Rectal smooth muscle tissue (tissue), 1 donor: Measurements from ENCODE around the gene CTNNB1.

Experiments used
- H3K27ac ChIP-seq: one replicate; pipeline ENCODE4 v1.7.0; 2013; ENCODE audit warnings: low read depth, low read length, inconsistent platforms
- H3K27me3 ChIP-seq: one replicate; pipeline ENCODE4 v1.7.0; 2013; ENCODE audit warnings: low read length; ENCODE audit not compliant: control insufficient read depth, insufficient read depth
- H3K36me3 ChIP-seq: one replicate; pipeline ENCODE4 v1.7.0; 2013; ENCODE audit warnings: low read length; ENCODE audit not compliant: control insufficient read depth, insufficient read depth
- H3K4me1 ChIP-seq: one replicate; pipeline ENCODE4 v1.7.0; 2013; ENCODE audit warnings: low read length; ENCODE audit not compliant: control insufficient read depth, insufficient read depth
- H3K4me3 ChIP-seq: one replicate; pipeline ENCODE4 v1.7.0; 2013; ENCODE audit warnings: low read length
- H3K9ac ChIP-seq: one replicate; pipeline ENCODE4 v1.7.0; 2013; ENCODE audit warnings: low read length

Gene CTNNB1

GRCh38 chr3:41175365-41175764 is 23.9 kb upstream of the CTNNB1 start:
- no peak overlapping the region for H3K4me3 ChIP-seq
- no peaks in the 10 kb centered on the region for H3K27me3 ChIP-seq
- no peak overlapping the region for H3K9ac ChIP-seq
- no peak overlapping the region for H3K27ac ChIP-seq
- peaks cover 4% of the 10 kb centered on the region for H3K4me1 ChIP-seq
- no peaks in the 10 kb centered on the region for H3K36me3 ChIP-seq

- Histone ChIP-seq H3K9ac (no peak overlapping the region), H3K4me1 (peaks cover 4% of the 10 kb centered on the region), H3K36me3 (no peaks in the 10 kb centered on the region), H3K27ac (no peak overlapping the region), H3K4me3 (no peak overlapping the region), H3K27me3 (no peaks in the 10 kb centered on the region)
These were observed 22.7 kb upstream of the CTNNB1 start for GRCh38 chr3:41176596-41176995.

GRCh38 chr3:41178576-41178975 is 20.7 kb upstream of the CTNNB1 start:
- no peak overlapping the region for H3K27ac ChIP-seq
- no peaks in the 10 kb centered on the region for H3K36me3 ChIP-seq
- no peak overlapping the region for H3K4me3 ChIP-seq
- H3K27me3 ChIP-seq, result no peaks in the 10 kb centered on the region
- no peak overlapping the region for H3K9ac ChIP-seq
- H3K4me1 ChIP-seq, result peaks cover 4% of the 10 kb centered on the region

- Histone ChIP-seq H3K4me3 (no peak overlapping the region), H3K4me1 (peaks cover 4% of the 10 kb centered on the region), H3K36me3 (no peaks in the 10 kb centered on the region), H3K27ac (no peak overlapping the region), H3K9ac (no peak overlapping the region), H3K27me3 (no peaks in the 10 kb centered on the region)
These were observed 18.9 kb upstream of the CTNNB1 start for GRCh38 chr3:41180396-41180795.

GRCh38 chr3:41182504-41183059 is 16.7 kb upstream of the CTNNB1 start:
- H3K4me3 ChIP-seq, result no peak overlapping the region
- no peak overlapping the region for H3K9ac ChIP-seq
- no peaks in the 10 kb centered on the region for H3K27me3 ChIP-seq
- H3K36me3 ChIP-seq, result no peaks in the 10 kb centered on the region
- no peak overlapping the region for H3K27ac ChIP-seq
- no peaks in the 10 kb centered on the region for H3K4me1 ChIP-seq

- no peak overlapping the region for H3K4me3 ChIP-seq
- no peak overlapping the region for H3K9ac ChIP-seq
- H3K4me1 ChIP-seq, result no peaks in the 10 kb centered on the region
- no peak overlapping the region for H3K27ac ChIP-seq
- H3K36me3 ChIP-seq, result no peaks in the 10 kb centered on the region
- H3K27me3 ChIP-seq, result no peaks in the 10 kb centered on the region
These were observed 14.9 kb upstream of the CTNNB1 start for GRCh38 chr3:41184394-41184793.

GRCh38 chr3:41186297-41186696 is 13.0 kb upstream of the CTNNB1 start:
- Histone ChIP-seq H3K36me3 (no peaks in the 10 kb centered on the region), H3K9ac (no peak overlapping the region), H3K27me3 (no peaks in the 10 kb centered on the region), H3K4me3 (no peak overlapping the region), H3K27ac (no peak overlapping the region), H3K4me1 (no peaks in the 10 kb centered on the region)

- Histone ChIP-seq H3K27me3 (no peaks in the 10 kb centered on the region), H3K4me1 (no peaks in the 10 kb centered on the region), H3K36me3 (no peaks in the 10 kb centered on the region), H3K9ac (no peak overlapping the region), H3K27ac (no peak overlapping the region), H3K4me3 (no peak overlapping the region)
These were observed 11.0 kb upstream of the CTNNB1 start for GRCh38 chr3:41188306-41188705.

GRCh38 chr3:41190509-41191284 is 8.6 kb upstream of the CTNNB1 start:
- Histone ChIP-seq H3K27me3 (no peaks in the 10 kb centered on the region), H3K36me3 (no peaks in the 10 kb centered on the region), H3K9ac (no peak overlapping the region), H3K4me1 (no peaks in the 10 kb centered on the region), H3K27ac (no peak overlapping the region), H3K4me3 (no peak overlapping the region)

- no peak overlapping the region for H3K27ac ChIP-seq
- H3K27me3 ChIP-seq, result no peaks in the 10 kb centered on the region
- H3K4me1 ChIP-seq, result no peaks in the 10 kb centered on the region
- H3K4me3 ChIP-seq, result no peak overlapping the region
- H3K36me3 ChIP-seq, result no peaks in the 10 kb centered on the region
- no peak overlapping the region for H3K9ac ChIP-seq
These were observed 6.4 kb upstream of the CTNNB1 start for GRCh38 chr3:41192885-41193284.

GRCh38 chr3:41193794-41194539 is 5.3 kb upstream of the CTNNB1 start:
- Histone ChIP-seq H3K4me3 (no peak overlapping the region), H3K9ac (no peak overlapping the region), H3K27me3 (no peaks in the 10 kb centered on the region), H3K36me3 (no peaks in the 10 kb centered on the region), H3K27ac (no peak overlapping the region), H3K4me1 (no peaks in the 10 kb centered on the region)

GRCh38 chr3:41194701-41195100 is 4.6 kb upstream of the CTNNB1 start:
- no peaks in the 10 kb centered on the region for H3K36me3 ChIP-seq
- no peak overlapping the region for H3K9ac ChIP-seq
- H3K27ac ChIP-seq, result no peak overlapping the region
- no peak overlapping the region for H3K4me3 ChIP-seq
- H3K4me1 ChIP-seq, result no peaks in the 10 kb centered on the region
- no peaks in the 10 kb centered on the region for H3K27me3 ChIP-seq
